ENCODE data around the gene MEIS2.

MEIS2 gene
- total RNA-seq, result 0 to 1.3 (median 0.24) reads per million in 9 experiments

DNA sequence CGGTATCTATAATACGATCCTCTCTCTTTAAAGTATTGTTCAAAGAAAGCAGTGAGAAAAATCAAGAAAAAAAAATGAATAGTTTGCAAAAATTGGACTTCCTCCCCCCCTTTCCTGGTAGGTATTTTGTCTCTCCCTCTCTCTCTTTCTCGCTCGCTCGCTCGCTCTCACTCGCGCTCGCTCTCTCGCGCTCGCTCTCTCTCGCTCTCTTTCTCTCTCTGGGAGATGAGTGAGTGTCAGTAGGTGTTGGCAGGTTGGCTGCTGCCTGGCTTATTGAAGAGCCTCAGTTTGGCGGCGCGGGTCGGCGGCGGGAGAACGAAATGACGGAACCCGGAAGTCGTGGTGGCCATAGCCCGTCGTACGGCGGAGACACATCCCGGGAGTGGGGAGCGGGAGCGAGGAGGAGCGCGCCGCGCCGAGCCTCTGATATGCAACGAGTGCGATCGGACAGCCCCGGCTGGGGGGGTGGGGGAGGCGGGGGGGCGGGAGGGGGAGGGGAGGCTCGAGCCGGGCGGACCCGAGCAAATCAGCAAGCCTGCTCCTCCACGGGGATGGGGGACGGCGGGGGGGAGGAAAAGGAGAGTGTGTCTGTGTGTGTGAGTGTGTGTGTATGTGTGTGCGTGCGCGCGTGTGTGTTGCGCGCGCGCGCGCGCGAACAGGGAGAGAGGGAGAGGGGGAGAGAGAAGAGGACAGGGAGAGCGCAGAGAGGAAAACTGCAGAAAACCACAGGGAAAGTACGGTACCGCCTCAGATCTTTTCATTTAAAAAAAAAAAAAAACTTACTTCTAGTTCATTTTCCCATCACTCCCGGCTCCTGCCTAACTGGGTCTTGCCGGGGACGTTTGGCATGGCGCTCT is at the start of gene MEIS2:
MEIS2 (minus strand) TSS at position 441 of the 857 bp plus-strand sequence. CDS start 1,083 bp downstream, outside the sequence.
- no peak for DNase-seq
- H3K9me3 Mint-ChIP-seq, result no peaks in the 10 kb centered on the region
- peak; percentile 38 for ATAC-seq (replicated peaks)
- peak within 1 kb of the TSS; percentile 64 to 88 for H3K27ac Mint-ChIP-seq
- H3K36me3 Mint-ChIP-seq (ENCODE audit: insufficient read depth), result peaks cover 29% of the 10 kb centered on the region
- H3K4me3 Mint-ChIP-seq, result peak within 1 kb of the TSS; percentile 84 to 94
- H3K27me3 Mint-ChIP-seq, result peaks cover 68 to 85% of the 10 kb centered on the region in 2 donors
- H3K4me1 Mint-ChIP-seq (ENCODE audit: low read depth in 2 of 2), result peaks cover 33 to 41% of the 10 kb centered on the region in 2 donors

GRCh38 chr15:37149146-37149545 is 48.8 kb upstream of the MEIS2 start:
- no peak for DNase-seq
- H3K4me3 Mint-ChIP-seq, result no peak overlapping the region
- no peaks in the 10 kb centered on the region for H3K4me1 Mint-ChIP-seq (ENCODE audit: low read depth in 2 of 2)
- peaks cover 3 to 7% of the 10 kb centered on the region in 2 donors for H3K9me3 Mint-ChIP-seq
- ATAC-seq (replicated peaks), result no peak
- H3K36me3 Mint-ChIP-seq (ENCODE audit: insufficient read depth), result no peaks in the 10 kb centered on the region
- H3K27ac Mint-ChIP-seq, result no peak overlapping the region
- peaks cover 0 to 8% of the 10 kb centered on the region in 2 donors for H3K27me3 Mint-ChIP-seq

- H3K36me3 Mint-ChIP-seq (ENCODE audit: insufficient read depth), result no peaks in the 10 kb centered on the region
- peaks cover 2 to 4% of the 10 kb centered on the region in 2 donors for H3K9me3 Mint-ChIP-seq
- H3K4me3 Mint-ChIP-seq, result no peak overlapping the region
- no peak overlapping the region for H3K27ac Mint-ChIP-seq
- DNase-seq (no peak), ATAC-seq (replicated peaks) (no peak)
- H3K27me3 Mint-ChIP-seq, result peaks cover 0 to 8% of the 10 kb centered on the region in 2 donors
- no peaks in the 10 kb centered on the region for H3K4me1 Mint-ChIP-seq (ENCODE audit: low read depth in 2 of 2)
Observed at GRCh38 chr15:37148714-37149113, 48.4 kb upstream of the MEIS2 start.

GRCh38 chr15:37143351-37143750 is 43.0 kb upstream of the MEIS2 start:
- DNase-seq, result no peak
- no peak overlapping the region for H3K4me3 Mint-ChIP-seq
- no peaks in the 10 kb centered on the region for H3K4me1 Mint-ChIP-seq (ENCODE audit: low read depth in 2 of 2)
- no peak for ATAC-seq (replicated peaks)
- no peaks in the 10 kb centered on the region for H3K36me3 Mint-ChIP-seq (ENCODE audit: insufficient read depth)
- H3K9me3 Mint-ChIP-seq, result no peaks in the 10 kb centered on the region
- no peak overlapping the region for H3K27ac Mint-ChIP-seq
- no peaks in the 10 kb centered on the region for H3K27me3 Mint-ChIP-seq

DNA sequence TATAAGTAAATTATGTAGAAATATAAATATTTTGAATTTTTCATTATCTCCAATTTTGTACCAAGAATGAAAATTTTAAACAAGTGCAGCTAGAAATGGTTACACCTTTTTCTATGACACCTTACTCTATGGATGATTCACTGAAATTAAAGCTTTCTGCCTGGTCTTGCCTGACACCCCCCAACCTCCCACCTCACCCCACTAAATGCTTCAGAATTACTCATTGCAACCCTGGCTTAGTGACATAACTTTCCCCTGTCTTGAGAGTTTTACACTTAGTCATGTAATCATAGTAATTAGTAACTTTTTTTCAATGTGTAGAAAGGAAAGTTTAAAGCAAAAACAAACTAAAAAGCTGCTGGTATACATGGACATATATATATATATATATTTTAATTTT is 42.0 kb upstream of the MEIS2 start:
- no peaks in the 10 kb centered on the region for H3K27me3 Mint-ChIP-seq
- H3K4me3 Mint-ChIP-seq, result no peak overlapping the region
- no peak for ATAC-seq (replicated peaks)
- DNase-seq, result no peak
- H3K36me3 Mint-ChIP-seq (ENCODE audit: insufficient read depth), result no peaks in the 10 kb centered on the region
- H3K27ac Mint-ChIP-seq, result no peak overlapping the region
- H3K9me3 Mint-ChIP-seq, result no peaks in the 10 kb centered on the region
- H3K4me1 Mint-ChIP-seq (ENCODE audit: low read depth in 2 of 2), result no peaks in the 10 kb centered on the region

DNA sequence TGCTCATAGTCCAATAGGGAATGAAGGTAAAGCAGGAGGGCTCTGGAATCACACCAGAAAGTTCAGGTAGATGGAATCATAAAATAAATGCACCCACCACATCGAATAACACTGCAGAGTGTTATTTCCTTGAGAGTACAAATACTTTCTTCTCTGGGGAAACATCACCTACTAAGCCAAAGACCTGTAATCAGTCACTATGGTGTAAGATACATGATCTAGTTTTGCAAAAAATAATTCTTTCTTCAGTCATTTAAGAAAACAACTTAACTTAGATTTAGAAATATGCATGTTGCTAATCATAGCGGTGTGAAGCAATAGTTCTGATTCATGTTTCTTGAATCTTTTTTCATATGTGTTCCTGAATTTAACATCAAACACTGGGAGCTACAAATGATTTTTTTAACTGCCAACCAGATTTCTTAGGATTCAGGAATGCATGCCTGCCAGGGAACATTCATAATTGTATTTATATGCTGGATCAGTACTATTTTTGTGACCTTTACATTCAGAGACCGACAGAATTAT is 40.2 kb upstream of the MEIS2 start:
- DNase-seq (no peak), ATAC-seq (replicated peaks) (no peak)
- H3K27me3 Mint-ChIP-seq, result no peaks in the 10 kb centered on the region
- H3K27ac Mint-ChIP-seq, result no peak overlapping the region
- no peaks in the 10 kb centered on the region for H3K36me3 Mint-ChIP-seq (ENCODE audit: insufficient read depth)
- no peaks in the 10 kb centered on the region for H3K4me1 Mint-ChIP-seq (ENCODE audit: low read depth in 2 of 2)
- no peaks in the 10 kb centered on the region for H3K9me3 Mint-ChIP-seq
- H3K4me3 Mint-ChIP-seq, result no peak overlapping the region

- H3K4me3 Mint-ChIP-seq, result no peak overlapping the region
- no peak overlapping the region for H3K27ac Mint-ChIP-seq
- DNase-seq (no peak), ATAC-seq (replicated peaks) (no peak)
- no peaks in the 10 kb centered on the region for H3K27me3 Mint-ChIP-seq
- H3K9me3 Mint-ChIP-seq, result no peaks in the 10 kb centered on the region
- no peaks in the 10 kb centered on the region for H3K36me3 Mint-ChIP-seq (ENCODE audit: insufficient read depth)
- H3K4me1 Mint-ChIP-seq (ENCODE audit: low read depth in 2 of 2), result no peaks in the 10 kb centered on the region
Observed at GRCh38 chr15:37138591-37139215, 38.4 kb upstream of the MEIS2 start.

GRCh38 chr15:37137221-37137620 is 36.9 kb upstream of the MEIS2 start:
- no peaks in the 10 kb centered on the region for H3K36me3 Mint-ChIP-seq (ENCODE audit: insufficient read depth)
- no peak overlapping the region for H3K27ac Mint-ChIP-seq
- ATAC-seq (replicated peaks) (no peak), DNase-seq (no peak)
- no peaks in the 10 kb centered on the region for H3K9me3 Mint-ChIP-seq
- peaks cover 0 to 5% of the 10 kb centered on the region in 2 donors for H3K27me3 Mint-ChIP-seq
- no peak overlapping the region for H3K4me3 Mint-ChIP-seq
- H3K4me1 Mint-ChIP-seq (ENCODE audit: low read depth in 2 of 2), result no peaks in the 10 kb centered on the region

- Mint-ChIP-seq H3K9me3 (no peaks in the 10 kb centered on the region), H3K27me3 (peaks cover 0 to 5% of the 10 kb centered on the region in 2 donors), H3K4me3 (no peak overlapping the region), H3K4me1 (ENCODE audit: low read depth in 2 of 2) (no peaks in the 10 kb centered on the region), H3K27ac (no peak overlapping the region), H3K36me3 (ENCODE audit: insufficient read depth) (no peaks in the 10 kb centered on the region)
- no peak for ATAC-seq (replicated peaks)
- no peak for DNase-seq
Observed at GRCh38 chr15:37136666-37137065, 36.3 kb upstream of the MEIS2 start.

DNA sequence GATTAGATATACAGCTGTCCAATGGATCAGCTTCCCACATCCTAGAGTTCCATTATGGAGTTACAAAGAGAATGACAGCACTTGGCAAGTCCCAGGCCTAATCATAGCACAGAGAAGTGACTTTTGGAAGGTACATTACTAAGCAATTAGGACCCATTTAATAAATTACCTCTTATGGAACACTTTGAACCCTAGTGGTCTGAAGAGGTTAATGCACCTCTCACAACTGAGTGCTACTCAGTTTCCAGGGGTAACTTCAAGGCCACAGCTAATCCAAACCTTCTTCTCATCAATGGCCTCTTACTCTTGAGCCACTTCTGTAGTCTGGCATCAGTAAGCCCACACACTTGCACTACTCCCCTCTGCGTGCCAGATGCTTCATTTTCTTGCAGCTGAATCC is 34.9 kb upstream of the MEIS2 start:
- H3K27me3 Mint-ChIP-seq, result peaks cover 0 to 9% of the 10 kb centered on the region in 2 donors
- no peak for ATAC-seq (replicated peaks)
- no peak for DNase-seq
- no peaks in the 10 kb centered on the region for H3K9me3 Mint-ChIP-seq
- H3K27ac Mint-ChIP-seq, result no peak overlapping the region
- H3K4me3 Mint-ChIP-seq, result no peak overlapping the region
- no peaks in the 10 kb centered on the region for H3K4me1 Mint-ChIP-seq (ENCODE audit: low read depth in 2 of 2)
- H3K36me3 Mint-ChIP-seq (ENCODE audit: insufficient read depth), result no peaks in the 10 kb centered on the region

- no peaks in the 10 kb centered on the region for H3K4me1 Mint-ChIP-seq (ENCODE audit: low read depth in 2 of 2)
- ATAC-seq (replicated peaks), result no peak
Observed at GRCh38 chr15:37134699-37135131, 34.4 kb upstream of the MEIS2 start.

DNA sequence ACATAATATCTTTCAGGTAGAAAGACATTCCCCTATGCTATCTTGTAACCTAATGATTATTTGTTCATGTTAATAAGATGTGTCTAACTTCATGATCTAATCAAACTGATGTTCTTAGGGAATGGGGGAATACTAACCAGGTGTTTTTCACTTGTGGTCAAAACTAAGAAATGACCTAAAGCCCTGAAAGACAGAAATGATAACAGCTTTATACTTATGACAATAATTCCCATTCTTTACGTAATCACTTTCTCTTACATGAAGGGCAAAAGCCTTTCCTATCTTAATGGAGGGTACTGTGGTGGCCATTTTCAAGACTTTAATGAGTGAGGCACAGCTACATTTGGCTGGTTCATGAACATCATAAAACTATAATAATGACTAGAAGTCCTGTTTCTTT is 33.9 kb upstream of the MEIS2 start:
- H3K27me3 Mint-ChIP-seq, result peaks cover 0 to 10% of the 10 kb centered on the region in 2 donors
- ATAC-seq (replicated peaks) (no peak), DNase-seq (no peak)
- H3K36me3 Mint-ChIP-seq (ENCODE audit: insufficient read depth), result no peaks in the 10 kb centered on the region
- no peaks in the 10 kb centered on the region for H3K4me1 Mint-ChIP-seq (ENCODE audit: low read depth in 2 of 2)
- no peaks in the 10 kb centered on the region for H3K9me3 Mint-ChIP-seq
- H3K4me3 Mint-ChIP-seq, result no peak overlapping the region
- H3K27ac Mint-ChIP-seq, result no peak overlapping the region

More at GRCh38 chr15:37134699-37135131, 34.4 kb upstream of the MEIS2 start:
- Mint-ChIP-seq H3K9me3 (no peaks in the 10 kb centered on the region), H3K4me3 (no peak overlapping the region), H3K27me3 (peaks cover 0 to 10% of the 10 kb centered on the region in 2 donors), H3K36me3 (ENCODE audit: insufficient read depth) (no peaks in the 10 kb centered on the region), H3K27ac (no peak overlapping the region)
- no peak for DNase-seq

DNA sequence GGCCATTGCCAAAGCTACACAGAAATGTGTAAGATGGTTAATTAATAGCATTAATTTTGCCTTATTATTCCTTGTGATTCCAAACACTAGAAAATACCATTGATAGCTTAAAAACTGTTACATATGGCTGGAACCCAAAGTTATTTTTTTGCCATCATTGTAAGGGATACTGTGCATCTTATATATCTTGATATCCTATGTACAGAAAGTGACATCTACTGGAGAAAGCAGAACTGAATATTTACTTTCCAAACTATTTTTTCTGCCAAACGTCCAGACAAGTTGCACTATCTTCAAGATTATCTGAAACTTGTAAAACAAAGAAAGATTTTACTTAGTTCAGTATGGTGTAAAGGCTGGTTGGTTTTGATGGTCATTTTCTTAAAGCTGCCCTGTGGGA is 33.3 kb upstream of the MEIS2 start:
- no peak overlapping the region for H3K4me3 Mint-ChIP-seq
- peaks cover 0 to 10% of the 10 kb centered on the region in 2 donors for H3K27me3 Mint-ChIP-seq
- no peaks in the 10 kb centered on the region for H3K36me3 Mint-ChIP-seq (ENCODE audit: insufficient read depth)
- H3K9me3 Mint-ChIP-seq, result no peaks in the 10 kb centered on the region
- DNase-seq (no peak), ATAC-seq (replicated peaks) (no peak)
- no peaks in the 10 kb centered on the region for H3K4me1 Mint-ChIP-seq (ENCODE audit: low read depth in 2 of 2)
- no peak overlapping the region for H3K27ac Mint-ChIP-seq
